ENCODE results near the gene FBXL15. TPM values are rescaled to one million over a fixed set of nuclear protein-coding genes. Genes with fewer than 3 reads are reported as not detected.

FBXL15 gene
- total RNA-seq, 1 experiment from 2014 or later, result 24.6 TPM

GRCh38 chr10:102425444-102425843, 4.8 kb downstream of the FBXL15 start (continued):
- TF ChIP-seq SMAD4 (CRISPR knock-in tag; IDR thresholded peaks at IDR 0.05), result no peak
- no peak for TF ChIP-seq GABPB1 (CRISPR knock-in tag; IDR thresholded peaks at IDR 0.05)
- TF ChIP-seq ZBTB43 (CRISPR knock-in tag; IDR thresholded peaks at IDR 0.05), result no peak
- no peak for TF ChIP-seq ERG (CRISPR knock-in tag; IDR thresholded peaks at IDR 0.05)

GRCh38 chr10:102426803-102427287, 6.2 kb downstream of the FBXL15 start:
- ChIA-PET POLR2A (no interaction called here), CTCF (interaction anchor here (0.6 to 1.5 kb wide), 3 partner anchors 20 to 28 kb away, joined by 4 to 6 read pairs (median 4); no protein-coding TSS in a partner anchor)
- Mint-ChIP-seq H3K9me3 (no peaks in the 10 kb centered on the region), H3K4me1 (peaks cover 14% of the 10 kb centered on the region), H3K4me3 (no peak overlapping the region), H3K36me3 (peaks cover 9% of the 10 kb centered on the region; the same call in 1 of the 2 replicates), H3K27me3 (ENCODE audit: low read depth) (peaks cover 11% of the 10 kb centered on the region), H3K27ac (no peak overlapping the region)
- DNase-seq (ENCODE audit: low spot score), result no peak
- no peak for ATAC-seq
- TF ChIP-seq FOXP1 (CRISPR knock-in tag; IDR thresholded peaks at IDR 0.05; ENCODE audit: borderline replicate concordance) (no peak), ATF3 (CRISPR knock-in tag; conservative IDR thresholded peaks at IDR 0.05) (no peak), ESRRA (CRISPR knock-in tag; IDR thresholded peaks at IDR 0.05; ENCODE audit: borderline replicate concordance) (no peak), FOXJ3 (CRISPR knock-in tag; IDR thresholded peaks at IDR 0.05; ENCODE audit: borderline replicate concordance) (no peak), ZNF396 (CRISPR knock-in tag; IDR thresholded peaks at IDR 0.05; ENCODE audit: borderline replicate concordance) (no peak), ERG (CRISPR knock-in tag; IDR thresholded peaks at IDR 0.05) (no peak), PRRX2 (CRISPR knock-in tag; IDR thresholded peaks at IDR 0.05) (no peak), ATF6 (CRISPR knock-in tag; IDR thresholded peaks at IDR 0.05) (no peak), USF1 (CRISPR knock-in tag; IDR thresholded peaks at IDR 0.05) (no peak), AFF4 (CRISPR knock-in tag; IDR thresholded peaks at IDR 0.05; ENCODE audit: borderline replicate concordance) (no peak), TP53 (CRISPR knock-in tag; IDR thresholded peaks at IDR 0.05) (no peak), KAT7 (CRISPR knock-in tag; IDR thresholded peaks at IDR 0.05; ENCODE audit: borderline replicate concordance) (no peak), ZNF416 (CRISPR knock-in tag; IDR thresholded peaks at IDR 0.05) (no peak), ATF1 (CRISPR knock-in tag; IDR thresholded peaks at IDR 0.05) (no peak), STAT6 (CRISPR knock-in tag; conservative IDR thresholded peaks at IDR 0.05; ENCODE audit: low read depth) (no peak), FOXK1 (CRISPR knock-in tag; IDR thresholded peaks at IDR 0.05) (no peak), TEAD1 (CRISPR knock-in tag; IDR thresholded peaks at IDR 0.05) (no peak), GABPB1 (CRISPR knock-in tag; IDR thresholded peaks at IDR 0.05) (no peak), GTF2I (CRISPR knock-in tag; conservative IDR thresholded peaks at IDR 0.05) (no peak), ZNF263 (CRISPR knock-in tag; IDR thresholded peaks at IDR 0.05; ENCODE audit: low read depth) (no peak)

All from WTC11 (cell line).